ENCODE data around the gene ABLIM2.

Gene ABLIM2

DNA sequence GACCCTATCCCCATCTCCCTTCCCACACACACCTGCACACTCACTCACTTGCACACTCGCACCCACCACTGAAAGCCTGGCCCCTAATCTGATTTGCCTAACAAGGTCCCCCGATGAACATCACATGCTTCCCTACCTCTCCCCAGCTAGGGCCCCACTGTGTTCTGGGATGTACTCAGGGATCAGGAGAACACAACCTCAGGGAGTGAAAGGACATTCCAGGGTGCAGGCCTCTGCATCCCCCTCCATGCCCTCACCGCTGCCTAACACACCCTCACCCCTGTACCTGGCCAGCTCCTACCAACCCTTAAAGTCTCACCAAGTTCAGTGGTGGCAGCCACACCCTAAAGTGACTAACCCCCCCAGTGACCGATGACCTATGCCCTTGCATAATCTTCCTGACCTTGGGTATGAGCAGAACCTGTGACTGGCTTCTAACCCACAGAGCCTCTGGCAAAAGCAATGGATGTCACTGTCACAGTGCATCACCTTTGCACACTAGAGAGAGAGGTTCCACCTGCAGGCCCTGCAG lies 216.6 kb downstream of the ABLIM2 start:
- H3K27me3 ChIP-seq (replicated peaks; ENCODE audit: insufficient read depth, low read length), result peaks cover 61% of the 10 kb centered on the region
- H3K9me2 ChIP-seq (replicated peaks; ENCODE audit: insufficient read depth, low read length), result no peaks in the 10 kb centered on the region
- H3K4me2 ChIP-seq (ENCODE audit: low read depth, low read length), result no peak overlapping the region
- no peaks in the 10 kb centered on the region for H3K36me3 ChIP-seq (replicated peaks; ENCODE audit: insufficient read depth, low read length)
- no peak for DNase-seq
- H3K9ac ChIP-seq (ENCODE audit: low read length), result no peak overlapping the region
- no peaks in the 10 kb centered on the region for H3K9me3 ChIP-seq (replicated peaks; ENCODE audit: insufficient read depth, low read length)
- no peaks in the 10 kb centered on the region for H4K20me1 ChIP-seq (ENCODE audit: insufficient read depth, low read length)
- no peaks in the 10 kb centered on the region for H3K79me2 ChIP-seq (ENCODE audit: low read length)
- H3F3A ChIP-seq (ENCODE audit: insufficient read depth, low read length), result no peaks in the 10 kb centered on the region
- no peak for TF ChIP-seq EZH2 (optimal IDR thresholded peaks at IDR 0.05; ENCODE audit: low read depth, low read length)
- H2AFZ ChIP-seq (ENCODE audit: low read length), result no peak overlapping the region
- H3K4me3 ChIP-seq (ENCODE audit: low read length), result no peak overlapping the region
- H3K27ac ChIP-seq (ENCODE audit: low read length), result no peak overlapping the region
- no peaks in the 10 kb centered on the region for H3K4me1 ChIP-seq (ENCODE audit: low read length)

DNA sequence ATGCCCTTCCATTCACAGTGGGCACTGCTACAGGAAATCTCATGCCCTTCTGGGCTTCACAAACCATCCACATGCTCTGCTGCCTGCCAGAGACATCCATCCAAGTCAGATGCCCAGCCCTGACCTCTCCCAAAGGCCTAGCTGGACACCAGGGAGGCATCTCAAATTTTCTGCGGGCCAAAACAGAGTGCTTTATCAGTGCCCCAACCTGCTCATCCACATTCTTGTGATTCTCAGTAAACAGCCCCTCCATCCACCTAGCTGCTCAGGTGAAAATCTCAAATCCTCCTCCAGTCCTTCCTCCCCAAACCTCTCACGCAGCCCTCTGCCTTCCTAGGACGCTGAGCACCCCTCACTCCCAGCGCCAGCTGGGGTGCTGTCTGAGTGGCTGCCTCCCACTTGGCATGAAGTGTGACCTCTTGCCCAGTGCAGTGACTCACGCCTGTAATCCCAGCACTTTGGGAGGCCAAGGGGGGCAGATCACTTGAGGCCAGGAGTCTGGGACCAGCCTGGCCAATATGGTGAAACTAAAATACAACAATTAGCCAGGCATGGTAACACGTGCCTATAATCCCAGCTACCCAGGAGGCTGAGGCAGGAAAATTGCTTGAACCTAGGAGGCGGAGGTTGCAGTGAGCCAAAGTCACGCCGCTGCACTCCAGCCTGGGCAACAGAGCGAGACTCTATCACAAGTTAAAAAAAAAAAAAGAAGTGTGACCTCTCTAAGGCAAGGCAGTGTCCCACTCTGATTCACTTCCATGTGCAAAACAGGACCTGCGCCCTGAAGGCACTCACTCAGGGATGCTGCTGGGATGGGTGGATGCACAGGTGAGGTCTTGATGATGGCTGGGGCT lies 217.3 kb downstream of the ABLIM2 start:
- H3K27ac ChIP-seq (ENCODE audit: low read length), result no peak overlapping the region
- no peak overlapping the region for H3K9ac ChIP-seq (ENCODE audit: low read length)
- no peaks in the 10 kb centered on the region for H4K20me1 ChIP-seq (ENCODE audit: insufficient read depth, low read length)
- H3K36me3 ChIP-seq (replicated peaks; ENCODE audit: insufficient read depth, low read length), result no peaks in the 10 kb centered on the region
- H3K79me2 ChIP-seq (ENCODE audit: low read length), result no peaks in the 10 kb centered on the region
- TF ChIP-seq EZH2 (optimal IDR thresholded peaks at IDR 0.05; ENCODE audit: low read depth, low read length), result no peak
- TF ChIP-seq, protein P1, sequence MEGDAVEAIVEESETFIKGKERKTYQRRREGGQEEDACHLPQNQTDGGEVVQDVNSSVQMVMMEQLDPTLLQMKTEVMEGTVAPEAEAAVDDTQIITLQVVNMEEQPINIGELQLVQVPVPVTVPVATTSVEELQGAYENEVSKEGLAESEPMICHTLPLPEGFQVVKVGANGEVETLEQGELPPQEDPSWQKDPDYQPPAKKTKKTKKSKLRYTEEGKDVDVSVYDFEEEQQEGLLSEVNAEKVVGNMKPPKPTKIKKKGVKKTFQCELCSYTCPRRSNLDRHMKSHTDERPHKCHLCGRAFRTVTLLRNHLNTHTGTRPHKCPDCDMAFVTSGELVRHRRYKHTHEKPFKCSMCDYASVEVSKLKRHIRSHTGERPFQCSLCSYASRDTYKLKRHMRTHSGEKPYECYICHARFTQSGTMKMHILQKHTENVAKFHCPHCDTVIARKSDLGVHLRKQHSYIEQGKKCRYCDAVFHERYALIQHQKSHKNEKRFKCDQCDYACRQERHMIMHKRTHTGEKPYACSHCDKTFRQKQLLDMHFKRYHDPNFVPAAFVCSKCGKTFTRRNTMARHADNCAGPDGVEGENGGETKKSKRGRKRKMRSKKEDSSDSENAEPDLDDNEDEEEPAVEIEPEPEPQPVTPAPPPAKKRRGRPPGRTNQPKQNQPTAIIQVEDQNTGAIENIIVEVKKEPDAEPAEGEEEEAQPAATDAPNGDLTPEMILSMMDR (IDR thresholded peaks at IDR 0.05; ENCODE audit: low read length), result no peak
- no peak for TF ChIP-seq EZH2phosphoT487 (IDR thresholded peaks at IDR 0.05; ENCODE audit: low read length)
- H3F3A ChIP-seq (ENCODE audit: insufficient read depth, low read length), result no peaks in the 10 kb centered on the region
- H3K9me3 ChIP-seq (replicated peaks; ENCODE audit: insufficient read depth, low read length), result no peaks in the 10 kb centered on the region
- no peak overlapping the region for H3K4me2 ChIP-seq (ENCODE audit: low read depth, low read length)
- no peaks in the 10 kb centered on the region for H3K4me1 ChIP-seq (ENCODE audit: low read length)
- H3K9me2 ChIP-seq (replicated peaks; ENCODE audit: insufficient read depth, low read length), result no peaks in the 10 kb centered on the region
- no peak for DNase-seq
- no peak overlapping the region for H3K4me3 ChIP-seq (ENCODE audit: low read length)
- no peak overlapping the region for H2AFZ ChIP-seq (ENCODE audit: low read length)
- peaks cover 61% of the 10 kb centered on the region for H3K27me3 ChIP-seq (replicated peaks; ENCODE audit: insufficient read depth, low read length)

DNA sequence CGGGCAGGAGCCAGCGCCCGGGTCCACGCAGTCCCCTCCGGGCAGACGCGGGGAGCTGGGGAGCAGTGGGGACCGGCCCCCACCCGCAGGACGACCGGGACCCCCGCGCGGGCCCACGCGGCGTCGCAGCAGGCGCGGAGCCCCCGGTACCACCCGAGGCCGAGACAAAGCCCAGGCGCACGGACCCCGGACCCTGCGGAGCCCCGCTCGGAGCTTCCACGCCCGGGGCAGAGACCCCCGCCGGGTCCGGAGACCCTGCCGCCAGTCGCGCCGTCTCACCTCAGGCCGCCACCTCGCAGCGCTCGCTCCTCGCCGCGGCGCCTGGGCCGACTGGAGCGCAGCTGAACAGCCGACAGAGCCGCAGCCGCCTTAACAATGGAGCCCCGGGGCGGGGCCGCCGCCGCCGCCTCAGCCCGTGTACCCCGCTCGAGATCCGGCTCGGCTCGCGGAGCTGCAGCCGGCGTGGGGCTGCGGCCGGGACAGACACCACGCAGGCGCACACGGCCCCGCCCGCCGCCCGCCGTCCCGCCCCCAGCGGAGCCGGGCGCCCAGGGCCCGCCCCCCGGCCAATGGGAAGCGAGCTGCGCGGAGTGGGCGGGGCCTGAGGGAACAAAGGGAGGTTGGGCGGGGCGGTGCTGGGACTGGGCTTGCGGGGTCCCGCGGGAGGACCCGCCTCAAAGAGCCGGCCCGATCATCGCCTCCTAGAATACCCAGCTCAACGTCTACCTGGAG lies 219.1 kb downstream of the ABLIM2 start, which contains the start of gene AFAP1:
TSS of gene AFAP1 (minus strand) at position 485 of the 732 bp plus-strand sequence. CDS start 67,783 bp downstream, outside the sequence.
- no peak within 1 kb of the TSS for H2AFZ ChIP-seq (ENCODE audit: low read length)
- no peaks in the 10 kb centered on the region for H3K9me3 ChIP-seq (replicated peaks; ENCODE audit: insufficient read depth, low read length)

More for the DNA sequence above, 219.1 kb downstream of the ABLIM2 start, which contains the start of gene AFAP1:
- Histone ChIP-seq H3K4me2 (ENCODE audit: low read depth, low read length) (no peak within 1 kb of the TSS), H3K27ac (ENCODE audit: low read length) (no peak within 1 kb of the TSS), H3K27me3 (replicated peaks; ENCODE audit: insufficient read depth, low read length) (peaks cover 62% of the 10 kb centered on the region), H3K9me2 (replicated peaks; ENCODE audit: insufficient read depth, low read length) (no peaks in the 10 kb centered on the region), H3F3A (ENCODE audit: insufficient read depth, low read length) (no peaks in the 10 kb centered on the region), H3K9ac (ENCODE audit: low read length) (no peak within 1 kb of the TSS), H3K79me2 (ENCODE audit: low read length) (no peaks in the 10 kb centered on the region), H3K36me3 (replicated peaks; ENCODE audit: insufficient read depth, low read length) (no peaks in the 10 kb centered on the region), H3K4me1 (ENCODE audit: low read length) (no peaks in the 10 kb centered on the region), H3K4me3 (ENCODE audit: low read length) (no peak within 1 kb of the TSS), H4K20me1 (ENCODE audit: insufficient read depth, low read length) (no peaks in the 10 kb centered on the region)
- DNase-seq, result no peak
- TF ChIP-seq, protein P1 (IDR thresholded peaks at IDR 0.05; ENCODE audit: low read length), result no peak
- no peak for TF ChIP-seq EZH2 (optimal IDR thresholded peaks at IDR 0.05; ENCODE audit: low read depth, low read length)
- TF ChIP-seq EZH2phosphoT487 (IDR thresholded peaks at IDR 0.05; ENCODE audit: low read length), result no peak
